Measurements from ENCODE around the gene ADCY9.

Gene ADCY9

GRCh38 chr16:4115949-4116318, 308 bp downstream of the ADCY9 start:
- no peaks in the 10 kb centered on the region for H3K4me1 ChIP-seq (ENCODE audit: control insufficient read depth, insufficient read depth, low read length)
- H3K27me3 ChIP-seq (ENCODE audit: control insufficient read depth, insufficient read depth, low read length): peaks cover 25% of the 10 kb centered on the region
- no peaks in the 10 kb centered on the region for H3K9me3 ChIP-seq (ENCODE audit: control insufficient read depth, insufficient read depth, low read length)
- H3K9ac ChIP-seq (ENCODE audit: low read depth, low read length): no peak overlapping the region
- no peaks in the 10 kb centered on the region for H3K36me3 ChIP-seq (ENCODE audit: control insufficient read depth, insufficient read depth, low read length)
- peak overlapping the region; percentile 63 for H3K4me3 ChIP-seq (ENCODE audit: low read depth, low read length)

- peaks cover 25% of the 10 kb centered on the region for H3K27me3 ChIP-seq (ENCODE audit: control insufficient read depth, insufficient read depth, low read length)
- no peaks in the 10 kb centered on the region for H3K4me1 ChIP-seq (ENCODE audit: control insufficient read depth, insufficient read depth, low read length)
- H3K9ac ChIP-seq (ENCODE audit: low read depth, low read length): no peak overlapping the region
- no peaks in the 10 kb centered on the region for H3K36me3 ChIP-seq (ENCODE audit: control insufficient read depth, insufficient read depth, low read length)
- H3K9me3 ChIP-seq (ENCODE audit: control insufficient read depth, insufficient read depth, low read length): no peaks in the 10 kb centered on the region
- H3K4me3 ChIP-seq (ENCODE audit: low read depth, low read length): peak overlapping the region; percentile 63
These were observed 863 bp downstream of the ADCY9 start for GRCh38 chr16:4115209-4115948.

- no peaks in the 10 kb centered on the region for H3K4me1 ChIP-seq (ENCODE audit: control insufficient read depth, insufficient read depth, low read length)
- no peaks in the 10 kb centered on the region for H3K9me3 ChIP-seq (ENCODE audit: control insufficient read depth, insufficient read depth, low read length)
- H3K9ac ChIP-seq (ENCODE audit: low read depth, low read length): no peak overlapping the region
- H3K36me3 ChIP-seq (ENCODE audit: control insufficient read depth, insufficient read depth, low read length): no peaks in the 10 kb centered on the region
- H3K27me3 ChIP-seq (ENCODE audit: control insufficient read depth, insufficient read depth, low read length): peaks cover 25% of the 10 kb centered on the region
- peak overlapping the region; percentile 63 for H3K4me3 ChIP-seq (ENCODE audit: low read depth, low read length)
These were observed 1.7 kb downstream of the ADCY9 start for GRCh38 chr16:4114257-4115208.

GRCh38 chr16:4113358-4114256, 2.6 kb downstream of the ADCY9 start:
- Histone ChIP-seq H3K27me3 (ENCODE audit: control insufficient read depth, insufficient read depth, low read length) (peaks cover 22% of the 10 kb centered on the region), H3K9ac (ENCODE audit: low read depth, low read length) (no peak overlapping the region), H3K9me3 (ENCODE audit: control insufficient read depth, insufficient read depth, low read length) (no peaks in the 10 kb centered on the region), H3K36me3 (ENCODE audit: control insufficient read depth, insufficient read depth, low read length) (no peaks in the 10 kb centered on the region), H3K4me3 (ENCODE audit: low read depth, low read length) (no peak overlapping the region), H3K4me1 (ENCODE audit: control insufficient read depth, insufficient read depth, low read length) (no peaks in the 10 kb centered on the region)

- Histone ChIP-seq H3K4me3 (ENCODE audit: low read depth, low read length) (no peak overlapping the region), H3K27me3 (ENCODE audit: control insufficient read depth, insufficient read depth, low read length) (peaks cover 18% of the 10 kb centered on the region)
These were observed 4.2 kb downstream of the ADCY9 start for GRCh38 chr16:4111748-4112696.

GRCh38 chr16:4110680-4111079, 5.6 kb downstream of the ADCY9 start:
- H3K9ac ChIP-seq (ENCODE audit: low read depth, low read length): no peak overlapping the region
- no peaks in the 10 kb centered on the region for H3K9me3 ChIP-seq (ENCODE audit: control insufficient read depth, insufficient read depth, low read length)
- H3K27me3 ChIP-seq (ENCODE audit: control insufficient read depth, insufficient read depth, low read length): peaks cover 18% of the 10 kb centered on the region
- no peak overlapping the region for H3K4me3 ChIP-seq (ENCODE audit: low read depth, low read length)
- H3K36me3 ChIP-seq (ENCODE audit: control insufficient read depth, insufficient read depth, low read length): no peaks in the 10 kb centered on the region
- H3K4me1 ChIP-seq (ENCODE audit: control insufficient read depth, insufficient read depth, low read length): no peaks in the 10 kb centered on the region

More at GRCh38 chr16:4111748-4112696, 4.2 kb downstream of the ADCY9 start:
- H3K36me3 ChIP-seq (ENCODE audit: control insufficient read depth, insufficient read depth, low read length): no peaks in the 10 kb centered on the region
- no peaks in the 10 kb centered on the region for H3K9me3 ChIP-seq (ENCODE audit: control insufficient read depth, insufficient read depth, low read length)
- H3K9ac ChIP-seq (ENCODE audit: low read depth, low read length): no peak overlapping the region
- no peaks in the 10 kb centered on the region for H3K4me1 ChIP-seq (ENCODE audit: control insufficient read depth, insufficient read depth, low read length)

- H3K27me3 ChIP-seq (ENCODE audit: control insufficient read depth, insufficient read depth, low read length): peaks cover 16% of the 10 kb centered on the region
- H3K4me1 ChIP-seq (ENCODE audit: control insufficient read depth, insufficient read depth, low read length): no peaks in the 10 kb centered on the region
- no peak overlapping the region for H3K9ac ChIP-seq (ENCODE audit: low read depth, low read length)
- no peak overlapping the region for H3K4me3 ChIP-seq (ENCODE audit: low read depth, low read length)
- no peaks in the 10 kb centered on the region for H3K9me3 ChIP-seq (ENCODE audit: control insufficient read depth, insufficient read depth, low read length)
- no peaks in the 10 kb centered on the region for H3K36me3 ChIP-seq (ENCODE audit: control insufficient read depth, insufficient read depth, low read length)
These were observed 6.2 kb downstream of the ADCY9 start for GRCh38 chr16:4110065-4110464.

- Histone ChIP-seq H3K4me1 (ENCODE audit: control insufficient read depth, insufficient read depth, low read length) (no peaks in the 10 kb centered on the region), H3K4me3 (ENCODE audit: low read depth, low read length) (no peak overlapping the region), H3K27me3 (ENCODE audit: control insufficient read depth, insufficient read depth, low read length) (peaks cover 8% of the 10 kb centered on the region), H3K9ac (ENCODE audit: low read depth, low read length) (no peak overlapping the region), H3K9me3 (ENCODE audit: control insufficient read depth, insufficient read depth, low read length) (no peaks in the 10 kb centered on the region), H3K36me3 (ENCODE audit: control insufficient read depth, insufficient read depth, low read length) (no peaks in the 10 kb centered on the region)
These were observed 6.9 kb downstream of the ADCY9 start for GRCh38 chr16:4109250-4109736.

GRCh38 chr16:4106516-4106915, 9.7 kb downstream of the ADCY9 start:
- H3K27me3 ChIP-seq (ENCODE audit: control insufficient read depth, insufficient read depth, low read length): no peaks in the 10 kb centered on the region
- no peak overlapping the region for H3K4me3 ChIP-seq (ENCODE audit: low read depth, low read length)
- no peaks in the 10 kb centered on the region for H3K36me3 ChIP-seq (ENCODE audit: control insufficient read depth, insufficient read depth, low read length)
- no peak overlapping the region for H3K9ac ChIP-seq (ENCODE audit: low read depth, low read length)
- H3K4me1 ChIP-seq (ENCODE audit: control insufficient read depth, insufficient read depth, low read length): no peaks in the 10 kb centered on the region
- H3K9me3 ChIP-seq (ENCODE audit: control insufficient read depth, insufficient read depth, low read length): no peaks in the 10 kb centered on the region

- H3K36me3 ChIP-seq (ENCODE audit: control insufficient read depth, insufficient read depth, low read length): no peaks in the 10 kb centered on the region
- no peaks in the 10 kb centered on the region for H3K9me3 ChIP-seq (ENCODE audit: control insufficient read depth, insufficient read depth, low read length)
These were observed 10.4 kb downstream of the ADCY9 start for GRCh38 chr16:4105848-4106247.

More at GRCh38 chr16:4105848-4106247, 10.4 kb downstream of the ADCY9 start:
- Histone ChIP-seq H3K4me3 (ENCODE audit: low read depth, low read length) (no peak overlapping the region), H3K9ac (ENCODE audit: low read depth, low read length) (no peak overlapping the region), H3K4me1 (ENCODE audit: control insufficient read depth, insufficient read depth, low read length) (no peaks in the 10 kb centered on the region), H3K27me3 (ENCODE audit: control insufficient read depth, insufficient read depth, low read length) (no peaks in the 10 kb centered on the region)

Data from iPS-15b (cell line).